GM19023 (cell line): ENCODE measurements around the gene ORC2.
"Not testable (repeated sequence)": the region's sequence is repeated elsewhere in the genome, so short reads cannot be mapped to it uniquely, and the experiment has no call there.

Experiments
- ATAC-seq: cut with Tn5 transposase; IDR thresholded peaks from one replicate; pipeline ENCODE4 v1.9.1; 2021; ENCODE audit warnings: mild to moderate bottlenecking, moderate library complexity; ENCODE audit not compliant: unreplicated experiment

ORC2 gene

DNA sequence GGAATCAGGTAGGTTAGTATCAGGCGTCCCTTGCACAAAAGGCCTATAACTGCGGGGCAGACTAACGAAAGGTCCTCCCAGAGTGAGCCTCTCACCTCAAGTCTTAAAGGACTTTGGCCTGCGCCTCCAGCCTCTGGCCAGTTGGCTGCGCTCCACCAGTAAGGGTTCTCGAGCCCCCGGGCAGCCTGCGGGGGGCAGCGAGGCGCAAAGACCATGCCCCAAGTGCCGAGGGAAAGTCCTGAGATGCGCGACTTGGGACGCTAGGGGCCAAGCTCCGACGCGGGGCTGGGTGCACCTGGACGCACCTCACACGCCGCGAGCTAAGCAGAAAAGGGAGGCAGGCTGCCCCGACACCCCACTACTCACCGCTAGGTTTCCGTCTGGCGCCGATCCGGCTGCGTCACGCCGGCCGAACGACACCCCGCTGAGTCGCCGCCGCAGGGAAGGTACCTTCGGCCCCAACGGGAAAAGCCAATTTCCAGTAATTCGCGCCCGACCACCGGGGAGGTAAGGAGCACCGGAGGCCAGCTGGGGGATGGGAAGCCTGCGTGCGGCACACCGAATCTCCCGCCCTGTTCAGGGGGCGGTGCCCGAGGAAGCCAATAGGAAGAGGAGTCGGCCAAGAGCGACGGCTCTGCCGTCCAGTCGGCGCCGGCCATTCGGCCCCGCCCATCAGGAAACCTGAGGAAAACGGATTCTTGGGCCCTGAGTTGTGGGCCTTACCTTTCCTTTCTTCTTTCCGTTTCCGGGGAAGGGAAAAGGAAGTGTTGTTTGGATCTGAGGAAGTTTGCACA is at the start of gene ORC2:
TSS of gene ORC2 (minus strand) at position 537 of the 794 bp plus-strand sequence. CDS start 5,537 bp downstream, outside the sequence.
- ATAC-seq = peak; percentile 95

DNA sequence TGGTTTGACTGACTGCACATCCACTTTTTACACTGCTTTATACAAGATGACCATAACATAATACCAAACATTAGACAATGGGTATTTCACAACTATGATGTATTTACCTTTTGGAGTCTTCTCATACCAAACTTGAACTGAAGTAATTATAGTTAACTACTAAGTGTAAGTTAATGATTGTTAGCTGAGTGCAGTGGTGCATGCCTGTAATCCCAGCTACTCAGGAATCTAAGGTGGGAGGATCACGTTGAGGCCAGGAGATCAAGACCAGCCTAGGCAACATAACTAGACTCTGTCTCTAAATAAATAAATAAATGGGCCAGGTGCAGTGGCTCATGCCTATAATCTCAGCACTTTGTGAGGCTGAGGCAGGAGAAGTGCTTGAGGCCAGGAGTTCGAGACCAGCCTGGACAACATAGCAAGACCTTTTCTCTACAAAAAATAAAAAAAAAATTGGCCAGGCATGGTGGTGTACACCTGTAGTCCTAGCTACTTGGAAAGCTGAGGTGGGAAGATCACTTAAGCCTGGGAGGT is 44.9 kb upstream of the ORC2 start:
- no peak for ATAC-seq

DNA sequence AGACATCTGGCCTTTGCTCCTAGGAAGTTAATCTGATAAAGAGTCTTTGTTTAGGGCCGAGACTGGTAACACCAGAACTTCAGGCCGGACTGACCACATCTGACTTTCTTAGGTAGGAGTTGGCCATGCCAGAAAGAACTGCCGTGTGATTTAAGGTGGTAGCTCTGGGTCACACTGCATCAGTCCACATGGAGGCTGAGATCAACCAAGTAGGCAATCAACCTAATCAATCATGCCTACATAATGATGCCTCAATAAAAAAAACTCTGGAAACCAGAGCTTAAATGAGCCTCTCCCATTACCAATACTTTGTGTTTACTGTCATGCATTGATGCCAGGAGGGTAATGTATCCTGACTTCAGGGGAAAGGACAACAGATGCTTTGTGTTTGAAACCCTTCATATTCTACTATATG is 44.1 kb upstream of the ORC2 start:
- ATAC-seq = no peak

DNA sequence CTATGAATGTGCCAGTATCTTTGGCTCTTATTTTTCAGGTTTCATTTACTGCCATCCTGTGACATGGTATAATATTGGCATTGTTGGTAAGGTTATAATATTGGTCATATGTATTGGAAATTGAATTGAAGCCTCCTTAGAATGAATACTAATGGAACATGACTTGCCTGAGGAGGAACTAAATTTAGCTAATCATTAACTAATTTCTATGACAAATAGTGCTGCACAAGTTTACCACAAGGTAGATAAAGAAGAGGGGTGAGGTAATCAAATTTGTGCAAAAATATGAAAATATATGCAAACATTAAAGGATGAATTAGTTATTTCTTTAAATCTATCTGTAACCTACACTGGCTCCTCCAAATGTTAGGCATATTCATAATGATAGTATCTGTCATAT is 43.2 kb upstream of the ORC2 start:
- ATAC-seq = no peak

DNA sequence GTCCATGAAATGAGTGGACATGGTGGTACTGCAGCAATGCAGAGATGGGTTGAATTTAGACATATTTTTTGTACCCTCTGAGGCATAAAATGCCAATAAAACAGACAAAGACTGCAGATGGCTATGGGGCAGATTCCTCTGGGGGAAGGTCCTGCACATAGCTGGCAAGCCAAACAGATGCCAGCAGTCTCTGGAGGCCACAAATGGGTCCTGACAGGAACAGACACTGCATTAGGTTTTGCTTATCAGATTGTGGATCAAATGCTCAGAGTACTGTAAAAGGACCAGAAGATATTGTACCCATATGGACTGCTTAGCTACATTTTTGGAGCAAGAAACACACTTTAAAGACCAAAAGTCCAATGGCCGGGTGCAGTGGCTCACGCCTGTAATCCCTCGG is 40.9 kb upstream of the ORC2 start:
- ATAC-seq = no peak

DNA sequence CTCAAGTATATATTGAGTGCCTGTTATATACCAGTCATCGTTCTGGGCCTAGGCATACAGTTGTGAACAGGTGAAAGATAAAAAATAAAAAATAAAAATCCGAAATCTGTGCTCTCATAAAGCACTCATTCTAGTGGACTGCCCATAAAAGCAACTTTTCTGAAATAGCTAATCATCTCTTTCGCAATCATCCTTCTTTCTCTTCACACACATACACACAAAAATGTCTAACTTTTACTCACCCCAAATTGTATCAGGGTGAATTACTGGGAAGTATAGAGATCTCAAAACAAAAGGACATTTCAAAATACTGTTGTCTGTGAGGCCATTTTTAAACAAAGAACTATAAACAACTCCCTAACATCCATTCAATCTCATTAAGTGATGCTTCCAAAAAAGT is 29.6 kb upstream of the ORC2 start:
- no peak for ATAC-seq

DNA sequence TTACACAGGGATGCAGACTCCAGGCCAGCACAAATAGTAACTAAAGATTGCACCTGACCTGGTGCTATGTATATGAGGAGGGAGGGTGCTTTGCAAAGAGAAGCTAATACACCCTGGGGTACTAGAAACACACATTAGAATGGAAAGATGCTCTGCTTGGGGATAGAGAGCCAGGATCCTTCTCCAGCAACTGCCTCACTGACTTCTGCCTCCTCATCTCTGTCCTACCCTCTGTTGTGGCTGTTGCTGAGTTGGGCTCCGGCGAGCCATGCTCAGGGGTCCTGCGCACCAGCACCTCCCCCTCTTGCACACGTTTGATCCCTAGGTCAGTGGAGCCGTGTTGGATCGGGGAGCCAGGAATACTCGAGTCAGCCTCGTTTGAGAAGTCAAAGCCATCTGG is 23.7 kb upstream of the ORC2 start:
- ATAC-seq = no peak

DNA sequence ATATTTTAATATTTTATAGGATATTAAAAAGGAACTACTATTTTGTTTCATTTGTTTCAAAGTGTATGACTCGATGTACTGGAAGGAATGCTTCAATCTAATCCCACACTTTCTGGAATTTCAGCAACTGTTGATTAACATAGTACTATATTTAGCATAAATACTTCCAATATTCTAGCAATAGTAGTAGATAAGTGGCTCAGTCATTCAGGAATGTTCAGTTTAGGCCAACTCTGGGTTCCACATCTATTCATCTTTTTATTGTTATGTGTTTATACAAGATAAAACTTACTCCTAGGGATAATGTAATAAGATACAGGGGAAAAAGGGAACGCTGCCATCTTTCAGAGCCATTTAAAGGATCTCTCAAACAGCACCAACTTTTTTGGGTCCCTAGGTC is 22.3 kb upstream of the ORC2 start:
- ATAC-seq = no peak

DNA sequence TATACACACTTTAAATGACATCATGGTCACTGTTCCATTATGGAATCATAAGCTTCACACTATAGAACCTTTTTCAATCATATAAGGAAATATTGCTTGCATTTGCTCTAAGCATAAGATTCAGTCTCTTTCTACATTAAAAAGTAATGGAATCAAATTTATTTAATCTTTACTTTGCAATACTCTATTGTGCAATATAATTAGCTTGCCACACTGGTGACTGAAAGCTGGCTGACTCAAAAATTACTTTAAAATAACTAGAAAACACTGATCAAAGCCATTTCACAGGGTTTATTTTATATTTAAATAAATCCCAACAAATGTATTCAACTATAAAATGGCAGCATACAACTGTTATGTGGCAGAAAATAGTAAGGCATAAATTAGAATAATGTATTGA is 13.2 kb upstream of the ORC2 start:
- ATAC-seq = no peak

DNA sequence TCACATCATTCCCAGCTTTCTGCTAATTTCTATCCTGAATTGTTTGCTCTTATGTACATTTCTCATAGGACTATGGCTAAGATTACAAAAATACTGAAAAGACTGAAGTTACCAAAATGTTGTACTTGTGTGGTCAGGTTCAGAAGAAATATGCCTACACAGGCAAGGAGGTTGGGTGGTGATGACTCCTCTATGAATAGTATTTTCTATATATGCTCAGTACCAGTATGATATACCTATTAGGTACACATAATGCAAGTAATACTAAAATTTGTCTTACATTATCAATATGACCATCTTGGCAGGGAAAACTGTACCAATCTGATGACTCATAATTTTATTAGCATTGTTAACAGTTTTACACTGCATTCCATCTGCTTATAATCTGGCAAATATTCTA is 12.2 kb upstream of the ORC2 start:
- ATAC-seq = no peak

DNA sequence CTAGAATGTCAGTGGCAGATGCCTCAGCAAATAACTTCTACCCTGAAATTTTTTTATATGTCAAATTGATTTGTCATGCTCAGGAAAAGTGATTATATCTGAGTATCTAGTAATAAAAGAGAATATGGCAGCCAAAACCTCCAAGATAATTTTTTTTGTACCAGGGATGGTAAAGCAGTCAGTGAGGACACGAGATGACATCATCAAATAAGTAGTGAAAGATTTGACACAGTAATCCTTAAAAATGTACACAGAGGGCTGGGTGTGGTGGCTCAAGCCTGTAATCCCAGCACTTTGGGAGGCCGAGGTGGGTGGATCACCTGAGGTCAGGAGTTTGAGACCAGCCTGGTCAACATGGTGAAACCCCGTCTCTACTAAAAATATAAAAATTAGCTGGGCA is 6.6 kb upstream of the ORC2 start:
- ATAC-seq = not testable (repeated sequence)

DNA sequence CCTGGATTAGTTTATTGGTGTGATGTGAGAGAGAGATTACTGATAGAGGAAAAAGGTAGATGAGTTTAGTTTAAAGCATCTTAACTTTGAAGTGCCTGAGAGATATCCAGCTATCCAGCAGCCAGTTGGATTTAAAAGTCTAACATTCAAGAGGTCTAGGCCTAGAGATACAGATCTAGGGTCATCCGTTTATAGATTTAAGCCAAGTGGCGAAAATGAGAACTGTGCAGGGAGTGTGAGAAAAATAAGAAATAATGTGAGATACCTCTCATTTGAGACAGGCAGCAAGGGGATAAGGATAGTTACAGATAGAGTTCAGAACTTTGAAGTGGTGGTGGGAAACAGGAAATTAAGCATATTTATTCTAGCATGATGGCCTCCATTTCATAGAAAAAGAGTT is 5.3 kb upstream of the ORC2 start:
- no peak for ATAC-seq

DNA sequence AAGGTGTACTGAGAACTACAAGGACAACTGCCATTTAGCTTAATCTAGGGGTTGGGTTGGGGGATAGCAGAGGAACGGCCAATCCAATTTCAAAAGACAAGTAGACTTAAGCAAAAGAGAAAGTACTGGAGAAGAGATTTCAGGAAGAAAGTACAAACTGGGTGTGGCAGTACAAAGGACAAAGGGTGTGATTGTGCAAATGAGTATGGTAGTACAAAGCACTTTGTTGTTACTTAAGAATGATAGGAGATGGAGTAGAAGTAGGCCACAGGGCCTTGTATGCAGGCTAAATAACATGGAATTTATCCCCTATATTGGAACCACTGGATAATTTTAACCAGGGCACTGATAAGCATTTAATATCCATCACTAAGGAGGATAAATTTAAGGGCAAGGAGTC is 4.7 kb upstream of the ORC2 start:
- ATAC-seq = no peak

DNA sequence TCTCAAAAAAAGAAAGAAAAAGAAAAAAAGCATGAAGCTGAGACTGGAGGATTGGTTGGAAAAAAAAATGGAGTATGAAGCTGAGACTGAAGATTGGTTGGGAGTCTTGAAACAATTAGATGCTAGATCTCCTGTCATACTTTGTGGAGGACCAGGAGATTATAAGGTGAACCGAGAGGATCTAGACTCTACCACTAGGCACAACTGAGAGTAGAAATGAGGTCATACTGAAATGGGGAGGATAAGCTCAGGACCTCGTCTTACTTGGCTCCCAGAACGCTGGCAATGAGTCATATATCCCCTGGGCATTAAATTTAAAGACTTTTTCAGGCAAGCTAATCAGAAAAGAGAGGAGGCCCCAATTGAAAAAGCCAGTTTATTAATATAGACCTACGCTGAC is 3.3 kb upstream of the ORC2 start:
- ATAC-seq = no peak

DNA sequence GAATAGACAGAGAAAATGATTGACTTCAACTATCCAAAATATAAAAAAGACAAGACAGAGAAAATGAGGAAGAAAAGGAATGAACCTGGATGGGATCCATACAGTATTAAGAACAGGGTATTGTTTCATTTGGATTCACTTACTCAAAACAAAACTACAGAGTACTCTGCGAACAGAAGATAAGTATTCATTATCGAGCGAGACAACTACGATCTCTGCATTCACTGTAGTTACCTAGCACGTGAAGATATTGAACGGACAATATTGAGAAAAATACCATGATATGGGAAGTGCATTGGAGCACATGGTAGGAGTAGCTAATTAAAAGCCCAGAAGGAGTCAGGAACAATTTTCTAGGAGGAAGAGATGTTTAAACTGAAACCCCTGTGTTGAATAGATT is 1.0 kb upstream of the ORC2 start:
- no peak for ATAC-seq

DNA sequence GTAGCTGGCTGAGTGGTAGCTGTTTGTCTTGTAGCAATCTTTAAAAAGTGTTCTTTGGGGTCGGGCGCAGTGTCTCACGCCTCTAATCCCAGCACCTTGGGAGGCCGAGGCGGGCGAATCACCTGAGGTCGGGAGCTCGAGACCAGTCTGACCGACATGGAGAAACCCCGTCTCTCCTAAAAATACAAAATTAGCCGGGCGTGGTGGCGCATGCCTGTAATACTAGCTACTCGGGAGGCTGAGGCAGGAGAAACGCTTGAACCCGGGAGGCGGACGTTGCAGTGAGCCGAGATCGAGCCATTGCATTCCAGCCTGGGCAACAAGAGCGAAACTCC is 425 bp upstream of the ORC2 start:
- peak; percentile 13 for ATAC-seq

DNA sequence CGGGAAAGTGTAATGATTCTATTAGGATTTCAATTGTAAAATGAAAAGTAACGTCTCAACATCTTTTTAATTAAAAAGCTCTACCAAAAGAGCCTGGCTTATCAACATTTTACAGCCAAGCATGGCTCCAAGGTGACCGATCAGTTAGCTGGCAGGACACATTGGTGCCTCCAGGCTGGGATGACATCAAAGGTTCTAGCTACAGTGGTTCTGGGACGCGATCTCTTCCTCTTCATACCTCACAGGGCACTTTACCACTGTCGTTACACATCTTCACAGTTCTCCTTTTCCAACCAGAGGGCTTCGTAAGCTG is 693 bp downstream of the ORC2 start:
- ATAC-seq = no peak

DNA sequence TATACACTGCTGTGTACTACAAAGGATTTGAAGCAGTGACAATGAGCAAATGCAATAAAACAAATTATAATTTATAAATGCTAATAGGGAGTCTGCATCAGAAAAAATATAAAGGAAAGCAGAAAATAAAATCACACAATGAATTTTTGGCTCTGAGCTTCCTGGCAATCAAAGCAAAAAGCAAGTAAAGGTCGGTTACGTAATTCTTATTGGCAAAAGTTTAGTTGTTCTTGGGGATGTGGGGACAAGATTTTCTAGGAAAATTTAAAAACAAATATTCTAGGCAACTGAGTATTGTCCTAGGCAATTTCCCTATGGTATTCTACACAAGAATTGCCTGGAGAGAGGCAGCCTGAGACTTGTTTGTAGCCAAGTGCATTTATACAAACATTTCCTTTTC is 1.8 kb downstream of the ORC2 start:
- ATAC-seq = no peak

DNA sequence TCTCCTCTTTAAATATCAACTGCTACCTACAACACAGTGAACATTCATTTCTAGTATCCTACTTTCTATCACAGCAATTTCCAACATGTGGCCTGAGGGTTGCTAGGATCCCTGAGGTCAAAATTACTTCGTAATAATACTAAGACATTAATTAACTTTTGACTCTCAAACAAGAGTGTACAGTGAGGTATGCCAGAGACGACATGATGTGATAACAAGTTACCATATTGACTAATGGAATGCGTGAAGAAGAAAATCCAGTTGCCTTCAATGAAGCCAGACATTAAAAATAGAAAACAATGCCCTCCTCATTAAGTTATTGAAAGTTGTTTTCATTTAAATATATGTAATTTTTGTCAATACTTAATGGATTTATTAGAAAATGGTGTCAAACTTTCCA is 13.1 kb downstream of the ORC2 start:
- no peak for ATAC-seq

DNA sequence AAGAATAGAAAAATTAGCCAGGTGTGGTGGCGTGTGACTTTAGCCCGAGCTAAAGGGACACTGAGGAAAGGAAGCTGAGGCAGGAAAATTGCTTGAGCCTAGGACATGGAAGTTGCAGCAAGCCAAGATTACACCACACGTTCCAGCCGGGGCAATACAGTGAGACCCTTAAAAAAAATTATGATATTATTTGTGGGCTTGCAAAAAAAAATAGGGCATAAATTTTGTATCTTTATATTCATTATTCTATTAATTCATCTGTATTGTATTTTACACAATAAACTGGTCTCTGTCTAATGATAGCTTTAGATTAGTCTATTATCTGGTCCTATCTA is 18.1 kb downstream of the ORC2 start:
- no peak for ATAC-seq

DNA sequence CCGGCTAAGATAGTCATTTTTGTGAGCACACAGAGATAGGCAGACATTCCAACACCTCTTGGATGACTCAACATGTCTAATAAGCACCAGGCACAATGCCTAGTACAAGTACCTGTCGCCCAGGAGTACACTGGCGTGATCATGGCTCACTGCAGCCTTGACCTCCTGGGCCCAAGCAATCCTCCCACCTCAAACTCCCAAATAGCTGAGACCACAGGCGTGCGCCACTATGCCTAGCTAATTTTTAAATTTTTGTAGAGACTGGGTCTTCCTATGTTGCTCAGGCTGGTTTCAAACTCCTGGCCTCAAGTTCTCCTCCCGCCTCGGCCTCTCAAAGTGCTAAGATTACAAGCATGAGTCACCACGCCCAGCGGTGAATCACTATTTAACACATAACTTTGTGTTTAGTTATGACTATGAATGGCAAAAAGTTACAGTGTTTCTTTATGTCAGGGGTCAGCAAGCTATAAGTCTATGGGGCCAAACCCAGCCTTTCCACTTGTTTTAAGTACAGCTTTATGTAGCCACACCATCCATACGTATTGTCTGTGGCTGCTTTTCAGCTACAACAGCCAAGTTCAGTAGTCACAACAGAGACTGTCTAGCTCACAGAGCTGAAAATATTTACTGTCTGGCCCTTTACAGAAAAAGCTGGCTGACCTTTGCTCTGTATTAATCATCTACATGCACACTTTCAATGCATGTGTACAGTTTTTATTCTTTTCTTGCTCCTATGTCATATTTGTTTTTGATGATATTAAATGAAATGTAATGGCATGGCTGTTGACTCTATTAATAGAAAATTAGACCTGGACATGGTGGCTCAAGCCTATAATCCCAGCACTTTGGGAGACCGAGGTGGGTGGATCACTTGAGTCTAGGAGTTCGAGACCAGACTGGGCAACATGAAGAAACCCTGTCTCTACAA is 18.7 kb downstream of the ORC2 start:
- peak; percentile 47 for ATAC-seq

DNA sequence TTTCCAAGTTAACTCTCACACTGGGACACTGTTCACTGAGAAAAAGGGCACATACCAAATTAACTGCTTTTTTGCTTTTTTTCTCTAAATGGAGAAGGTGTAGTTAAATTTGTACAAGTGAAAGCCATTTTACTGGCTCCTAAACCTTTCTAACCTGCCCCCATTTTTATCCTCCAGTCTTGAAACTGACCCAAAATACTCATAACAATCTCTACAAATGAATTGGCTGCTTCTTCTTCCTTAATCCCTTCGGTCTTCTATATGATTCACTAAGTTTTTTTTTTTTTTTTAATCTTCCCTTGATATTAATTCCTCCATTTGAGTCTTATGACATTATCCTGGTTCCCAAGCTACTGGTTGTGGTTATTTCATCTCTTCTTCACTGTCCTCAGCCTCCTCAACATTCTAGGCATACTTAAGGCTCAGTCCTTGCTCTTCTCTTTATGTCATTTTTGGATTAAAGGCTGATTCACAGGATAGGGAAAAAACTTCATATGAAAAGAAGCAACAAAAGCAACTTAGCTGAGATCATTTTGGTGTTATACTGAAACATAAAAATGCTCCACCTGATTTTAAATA is 19.8 kb downstream of the ORC2 start:
- no peak for ATAC-seq
